ENCODE data around the gene SCPEP1.

DNA sequence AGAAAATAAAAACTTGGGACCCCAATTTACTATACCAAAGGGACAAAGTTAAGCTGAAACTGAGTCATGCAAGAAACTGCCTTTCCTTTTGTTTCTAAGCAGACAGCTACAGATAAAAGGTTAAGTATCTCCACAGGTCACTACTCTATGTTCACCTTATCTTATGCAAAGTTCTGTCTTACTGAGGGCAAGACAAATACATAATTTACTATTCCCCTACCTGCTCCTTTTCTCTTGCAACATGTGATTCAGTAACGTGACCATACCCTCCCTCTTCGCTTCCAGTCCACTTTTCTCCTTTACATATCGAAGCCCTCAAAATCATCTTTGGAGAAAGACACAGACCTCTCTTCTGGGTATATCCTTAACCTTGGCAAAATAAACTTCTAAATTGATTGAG lies 42.3 kb downstream of the SCPEP1 start:
- no peak for TF ChIP-seq CTCF (IDR thresholded peaks at IDR 0.05)
- no peak for TF ChIP-seq POLR2A (IDR thresholded peaks at IDR 0.05)

All from right lobe of liver (tissue), 4 donors.